Panc1 (cell line): Measurements from ENCODE around the gene LRBA. TPM values are rescaled to one million over a fixed set of nuclear protein-coding genes. Genes with fewer than 3 reads are reported as not detected.

Experiments
- ATAC-seq: fragments of 200-7000 bp; cut with Tn5 transposase; 2 replicates; pipeline ENCODE4 v1.9.1; 2020; ENCODE audit warnings: mild to moderate bottlenecking, moderate library complexity
- BruUV-seq: library from RNA; stranded (reverse); fragments of 400-500 nt; replicated peaks from 2 replicates; lab custom pipeline; 2021; lab: Mats Ljungman, UMichigan
- CTCF ChIA-PET: fragments of 300-600 bp; sonication (Branson Sonifier 250); formaldehyde crosslinking; loops from one replicate; lab custom pipeline; 2022; ENCODE audit warnings: antibody characterized with exemption; lab: Charles Lee
- POLR2A ChIA-PET: fragments of 300-600 bp; sonication (Branson Sonifier 250); formaldehyde crosslinking; loops from one replicate; lab custom pipeline; 2022; ENCODE audit warnings: antibody characterized with exemption; lab: Charles Lee
- DNase-seq: peaks from one replicate; pipeline ENCODE4 v3.0.0-alpha.2; 2010; ENCODE audit warnings: low read depth, low spot score
- H3K27ac ChIP-seq: 2 replicates; pipeline ENCODE4 v1.5.1; 2011; ENCODE audit warnings: mild to moderate bottlenecking, low read length, inconsistent platforms
- H3K27me3 ChIP-seq: fragments of 200-500 bp; sonication (Bioruptor generic); 2 replicates; pipeline ENCODE4 v1.6.0; 2014; ENCODE audit warnings: low read length, inconsistent platforms; ENCODE audit not compliant: control insufficient read depth, insufficient read depth
- H3K36me3 ChIP-seq: fragments of 200-500 bp; sonication (Bioruptor generic); 2 replicates; pipeline ENCODE4 v1.5.1; 2014; ENCODE audit warnings: inconsistent platforms, mild to moderate bottlenecking, low read length, moderate library complexity; ENCODE audit not compliant: control insufficient read depth, insufficient read depth
- H3K4me1 ChIP-seq: 2 replicates; pipeline ENCODE4 v1.5.1; 2011; ENCODE audit warnings: inconsistent platforms, mild to moderate bottlenecking, low read length, moderate library complexity; ENCODE audit not compliant: control insufficient read depth, insufficient read depth
- H3K4me3 ChIP-seq, 2 experiments: 2 replicates each; pipeline ENCODE4 v1.5.1; 2011 to 2012; ENCODE audit warnings: low read depth in 2 of 2, low read length in 2 of 2, mild to moderate bottlenecking in 2 of 2, inconsistent platforms in 1 of 2, moderate library complexity in 1 of 2
- H3K9me3 ChIP-seq: fragments of 200-500 bp; sonication (Bioruptor generic); 2 replicates; pipeline ENCODE4 v1.5.1; 2014; ENCODE audit warnings: low read depth, mild to moderate bottlenecking, inconsistent platforms, low read length, moderate library complexity; ENCODE audit not compliant: control insufficient read depth, insufficient read depth
- CTCF ChIP-seq: fragments of 450-650 bp; IDR thresholded peaks from 2 replicates; pipeline ENCODE4 v1.5.1; 2017; ENCODE audit warnings: mild to moderate bottlenecking
- POLR2AphosphoS5 ChIP-seq: IDR thresholded peaks from 2 replicates; pipeline ENCODE4 v1.6.1; 2012; ENCODE audit warnings: mild to moderate bottlenecking, low read depth, low read length, moderate library complexity
- REST ChIP-seq, 2 experiments: IDR thresholded peaks; 2 replicates each; pipeline ENCODE4 v1.6.1; 2011 to 2012; ENCODE audit warnings: low read depth in 2 of 2, control low read depth in 1 of 2, low read length in 1 of 2, mild to moderate bottlenecking in 1 of 2, moderate library complexity in 1 of 2; ENCODE audit not compliant: insufficient read depth in 1 of 2
- SIN3A ChIP-seq: IDR thresholded peaks from 2 replicates; pipeline ENCODE4 v1.6.1; 2012; ENCODE audit warnings: low read depth, mild to moderate bottlenecking, low read length, moderate library complexity, borderline replicate concordance; ENCODE audit not compliant: insufficient read depth
- TCF7L2 ChIP-seq: IDR thresholded peaks from 2 replicates; pipeline ENCODE4 v1.6.1; 2011; ENCODE audit warnings: mild to moderate bottlenecking, low read depth, low read length, inconsistent platforms
- in situ Hi-C: cut with HindIII; loops from 2 replicates; pipeline ENCODE4 v1.10.0; 2016; ENCODE audit warnings: low sequenced_read_pairs, low pct_unique_long_range_greater_than_20kb
- intact Hi-C: fragments of 100-400 bp; cut with micrococcal nuclease; formaldehyde crosslinking; loops from one replicate; pipeline ENCODE4 v1.10.0; 2022; ENCODE audit not compliant: unreplicated experiment
- total RNA-seq: library from RNA; stranded (reverse); gene quantifications from one replicate; pipeline ENCODE4 v1.2.1, GENCODE V29; 2021; ENCODE audit not compliant: unreplicated experiment

Gene LRBA
- total RNA-seq, 1 experiment from 2014 or later, result 26.4 TPM

DNA sequence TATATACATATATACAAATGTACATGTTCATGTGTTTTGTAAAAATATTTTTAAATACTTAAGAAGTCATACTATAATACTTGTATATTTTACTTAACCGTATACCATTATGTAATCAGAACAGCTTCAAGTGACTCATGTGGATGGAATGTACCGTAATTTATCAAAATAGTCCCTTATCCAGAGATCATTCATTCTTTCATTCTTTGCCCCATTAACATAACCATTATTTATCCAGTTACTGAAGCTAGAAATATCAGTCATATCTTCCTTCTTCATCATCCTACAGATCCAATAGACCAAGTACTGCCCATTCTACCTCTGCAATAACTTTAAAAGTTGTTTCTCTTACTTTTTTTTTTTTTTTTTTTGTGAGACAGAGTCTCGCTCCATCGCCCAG lies 268.9 kb downstream of the LRBA start:
- no peak overlapping the region for H3K4me3 ChIP-seq
- CTCF ChIA-PET, result no interaction called here
- BruUV-seq, result no TSS peak
- H3K36me3 ChIP-seq, result no peaks in the 10 kb centered on the region
- POLR2A ChIA-PET, result no interaction called here
- H3K27me3 ChIP-seq, result no peaks in the 10 kb centered on the region
- no peak for TF ChIP-seq REST (IDR thresholded peaks at IDR 0.05; ENCODE audit: insufficient read depth in 1 of 2, low read depth in 2 of 2, low read length in 1 of 2)
- TF ChIP-seq TCF7L2, result no peak
- no peak for TF ChIP-seq SIN3A
- DNase-seq, result no peak
- no peak overlapping the region for H3K27ac ChIP-seq
- in situ Hi-C loops (no loop called here), intact Hi-C loops (no loop called here)
- no peak for ATAC-seq
- no peaks in the 10 kb centered on the region for H3K9me3 ChIP-seq
- no peaks in the 10 kb centered on the region for H3K4me1 ChIP-seq

GRCh38 chr4:150744570-150744969 lies 270.5 kb downstream of the LRBA start:
- in situ Hi-C loops (no loop called here), intact Hi-C loops (no loop called here)
- TF ChIP-seq TCF7L2, result no peak
- no peak for TF ChIP-seq POLR2AphosphoS5
- TF ChIP-seq CTCF, result no peak
- no peak for TF ChIP-seq REST (IDR thresholded peaks at IDR 0.05; ENCODE audit: insufficient read depth in 1 of 2, low read depth in 2 of 2, low read length in 1 of 2)
- no peak for TF ChIP-seq SIN3A
- H3K9me3 ChIP-seq, result no peaks in the 10 kb centered on the region
- ChIA-PET CTCF (no interaction called here), POLR2A (no interaction called here)
- no peaks in the 10 kb centered on the region for H3K36me3 ChIP-seq
- no peaks in the 10 kb centered on the region for H3K4me1 ChIP-seq
- H3K27me3 ChIP-seq, result no peaks in the 10 kb centered on the region
- DNase-seq, result no peak
- H3K4me3 ChIP-seq, result no peak overlapping the region
- no peak for ATAC-seq
- no TSS peak for BruUV-seq
- H3K27ac ChIP-seq, result no peak overlapping the region
